ENCODE measurements around the gene NMRAL1.

Gene NMRAL1

GRCh38 chr16:4465977-4466779 is 8.2 kb downstream of the NMRAL1 start:
- no peak for DNase-seq (ENCODE audit: low spot score)

DNA sequence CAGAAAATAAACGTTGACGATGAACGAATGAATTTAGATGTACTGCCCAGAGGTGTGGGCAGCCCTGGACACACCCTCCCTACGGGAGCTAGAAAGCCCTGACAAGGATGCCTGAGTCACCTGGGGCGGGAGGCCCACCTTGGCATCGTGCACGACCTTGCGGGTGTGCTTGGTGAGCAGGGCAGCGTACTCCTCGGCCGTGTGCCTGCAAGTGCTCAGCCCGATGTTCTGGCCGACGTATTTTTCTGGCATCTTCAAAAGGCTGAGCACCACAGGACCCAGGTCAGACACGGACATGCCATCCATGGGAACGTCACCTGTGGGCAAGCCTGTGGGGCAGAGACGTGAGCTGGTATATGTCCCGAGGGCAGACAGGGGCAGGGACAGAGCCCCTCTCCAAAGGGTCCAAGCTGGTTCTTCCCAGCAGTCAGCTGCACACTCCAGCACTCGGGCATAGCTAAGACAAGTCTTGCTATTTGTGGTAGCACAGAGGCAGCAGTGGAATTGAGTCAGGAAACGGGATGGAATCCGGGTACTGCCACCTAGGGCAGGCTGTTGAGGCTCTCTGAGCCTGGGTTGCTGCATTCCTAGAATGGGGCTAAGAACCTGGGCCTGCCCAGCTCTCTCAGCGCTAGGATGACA is 10.8 kb downstream of the NMRAL1 start:
- DNase-seq (ENCODE audit: low spot score) = no peak

- DNase-seq (ENCODE audit: low spot score) = peak; percentile 79
Measured at GRCh38 chr16:4461250-4462085, 13.0 kb downstream of the NMRAL1 start.

- no peak for DNase-seq (ENCODE audit: low spot score)
Measured at GRCh38 chr16:4460936-4461249, 13.5 kb downstream of the NMRAL1 start.

GRCh38 chr16:4455951-4456350 is 18.5 kb downstream of the NMRAL1 start:
- DNase-seq (ENCODE audit: low spot score) = no peak

GRCh38 chr16:4455081-4455480 is 19.3 kb downstream of the NMRAL1 start:
- no peak for DNase-seq (ENCODE audit: low spot score)

GRCh38 chr16:4454623-4455022 is 19.8 kb downstream of the NMRAL1 start:
- DNase-seq (ENCODE audit: low spot score) = peak; percentile 74

DNA sequence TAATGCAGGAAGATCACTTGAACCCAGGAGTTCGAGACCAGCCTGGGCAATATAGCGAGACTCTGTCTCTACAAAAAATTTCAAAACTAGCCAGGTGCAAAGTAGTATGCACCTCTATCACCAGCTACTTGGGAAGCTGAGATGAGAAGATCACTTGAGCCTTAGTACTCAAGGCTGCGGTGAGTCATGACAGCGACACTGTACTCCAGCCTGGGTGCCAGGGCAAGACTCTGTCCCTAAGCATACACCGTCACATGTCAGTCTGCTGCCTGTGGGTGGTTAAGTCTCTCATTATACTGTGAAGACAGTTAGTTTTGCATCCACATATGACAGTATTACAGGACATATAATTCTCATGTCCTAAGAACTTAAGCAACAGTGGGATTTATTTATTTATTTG is 21.8 kb downstream of the NMRAL1 start:
- DNase-seq (ENCODE audit: low spot score) = no peak

- no peak for DNase-seq (ENCODE audit: low spot score)
Measured at GRCh38 chr16:4450931-4451519, 23.4 kb downstream of the NMRAL1 start.

DNA sequence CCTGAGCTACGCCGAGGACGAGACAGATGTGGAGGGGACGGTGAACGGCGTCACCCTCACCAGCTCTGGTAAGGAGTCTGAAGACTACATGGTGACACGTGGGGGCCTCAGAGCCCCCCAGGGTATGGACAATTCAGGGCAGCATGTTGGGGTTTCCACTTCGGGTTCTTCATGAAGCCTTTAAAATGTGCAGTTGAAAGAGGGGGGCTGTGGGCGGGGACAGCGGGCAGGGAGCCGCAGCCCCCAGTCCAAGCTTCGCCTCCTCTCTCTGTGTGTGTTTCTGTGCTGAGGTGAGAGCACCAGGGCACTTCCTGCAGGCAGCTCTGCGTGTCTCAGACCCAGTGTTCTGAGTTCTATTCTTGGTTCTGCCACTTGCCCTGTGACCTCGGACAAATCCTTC is 24.0 kb downstream of the NMRAL1 start:
- DNase-seq (ENCODE audit: low spot score) = no peak

GRCh38 chr16:4443986-4444385 is 30.4 kb downstream of the NMRAL1 start:
- no peak for DNase-seq (ENCODE audit: low spot score)

GRCh38 chr16:4443271-4443670 is 31.2 kb downstream of the NMRAL1 start:
- DNase-seq (ENCODE audit: low spot score) = no peak

- no peak for DNase-seq (ENCODE audit: low spot score)
Measured at GRCh38 chr16:4442371-4442770, 32.1 kb downstream of the NMRAL1 start.

DNA sequence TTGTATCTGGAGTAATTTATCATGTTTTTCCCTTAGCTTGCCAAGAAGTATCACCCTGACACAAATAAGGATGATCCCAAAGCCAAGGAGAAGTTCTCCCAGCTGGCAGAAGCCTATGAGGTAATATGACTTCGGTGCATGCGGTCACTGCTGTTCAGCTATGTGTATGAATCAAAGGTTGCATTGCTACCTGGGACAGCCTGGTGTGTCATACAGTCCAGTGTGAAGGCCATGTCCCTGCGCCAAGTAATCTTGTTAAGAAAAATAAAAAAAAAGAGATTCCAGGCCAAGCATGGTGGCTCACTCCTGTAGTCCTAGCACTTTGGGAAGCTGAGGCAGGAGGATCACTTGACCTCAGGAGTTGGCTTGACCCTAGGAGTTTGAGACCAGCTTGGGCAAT is 37.1 kb downstream of the NMRAL1 start:
- DNase-seq (ENCODE audit: low spot score) = no peak

GRCh38 chr16:4435337-4436067 is 38.9 kb downstream of the NMRAL1 start:
- DNase-seq (ENCODE audit: low spot score) = no peak

DNA sequence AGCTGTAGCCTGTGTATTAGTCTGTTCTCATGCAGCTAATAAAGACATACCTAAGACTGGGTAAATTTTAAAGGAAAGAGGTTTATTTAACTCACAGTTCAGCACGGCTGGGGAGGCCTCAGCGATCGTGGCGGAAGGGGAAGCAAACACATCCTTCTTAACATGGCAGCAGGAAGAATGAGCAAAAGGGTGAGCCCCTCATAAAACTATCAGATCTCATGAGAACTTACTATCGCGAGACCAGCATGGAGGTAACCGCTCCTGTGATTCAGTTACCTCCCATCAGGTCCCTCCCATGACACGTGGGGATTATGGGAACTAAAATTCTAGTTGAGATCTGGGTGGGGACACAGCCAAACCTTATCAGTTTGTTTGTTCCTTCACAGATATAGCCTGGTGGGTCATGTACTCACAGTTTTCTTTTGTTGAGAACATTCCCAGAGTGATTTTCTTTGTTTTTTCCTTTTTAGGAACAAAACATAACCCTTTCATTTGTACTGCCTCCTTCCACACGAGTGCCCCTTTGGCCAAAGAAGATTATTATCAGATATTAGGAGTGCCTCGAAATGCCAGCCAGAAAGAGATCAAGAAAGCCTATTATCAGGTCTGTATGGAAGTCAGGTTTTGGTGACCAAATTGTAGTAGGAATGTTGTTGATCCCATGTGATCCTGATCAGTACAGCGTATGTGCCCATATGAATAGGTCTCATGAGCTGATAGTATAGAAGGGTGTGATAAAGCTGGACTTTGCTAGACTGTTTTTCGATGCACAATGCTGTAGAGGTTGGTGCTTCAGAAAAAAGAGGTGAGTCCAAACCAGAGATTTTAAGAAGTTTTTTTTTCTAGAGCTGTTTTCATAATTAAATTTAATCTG is 40.3 kb downstream of the NMRAL1 start:
- no peak for DNase-seq (ENCODE audit: low spot score)

DNA sequence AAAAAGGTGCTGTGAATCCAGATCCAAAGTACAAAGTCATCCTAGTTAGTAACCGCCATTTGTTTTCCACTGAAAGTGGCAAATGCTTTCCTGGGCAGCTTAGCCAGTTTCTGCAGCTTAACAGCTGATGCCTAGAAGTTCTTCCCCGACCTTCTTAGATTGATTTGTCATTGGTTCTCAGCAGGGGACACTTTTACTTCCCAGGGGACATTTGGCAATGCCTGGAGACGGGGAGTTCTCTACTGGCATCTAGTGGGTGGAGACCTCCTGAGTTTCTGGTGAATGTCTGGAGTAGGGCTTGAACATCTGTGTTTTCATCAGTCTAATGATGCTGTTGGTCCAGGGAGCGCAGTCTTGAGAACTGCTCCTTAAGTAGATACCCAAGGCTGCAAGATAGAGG is 41.2 kb downstream of the NMRAL1 start:
- no peak for DNase-seq (ENCODE audit: low spot score)

- no peak for DNase-seq (ENCODE audit: low spot score)
Measured at GRCh38 chr16:4431023-4431422, 43.4 kb downstream of the NMRAL1 start.

- no peak for DNase-seq (ENCODE audit: low spot score)
Measured at GRCh38 chr16:4428500-4428899, 45.9 kb downstream of the NMRAL1 start.

DNA sequence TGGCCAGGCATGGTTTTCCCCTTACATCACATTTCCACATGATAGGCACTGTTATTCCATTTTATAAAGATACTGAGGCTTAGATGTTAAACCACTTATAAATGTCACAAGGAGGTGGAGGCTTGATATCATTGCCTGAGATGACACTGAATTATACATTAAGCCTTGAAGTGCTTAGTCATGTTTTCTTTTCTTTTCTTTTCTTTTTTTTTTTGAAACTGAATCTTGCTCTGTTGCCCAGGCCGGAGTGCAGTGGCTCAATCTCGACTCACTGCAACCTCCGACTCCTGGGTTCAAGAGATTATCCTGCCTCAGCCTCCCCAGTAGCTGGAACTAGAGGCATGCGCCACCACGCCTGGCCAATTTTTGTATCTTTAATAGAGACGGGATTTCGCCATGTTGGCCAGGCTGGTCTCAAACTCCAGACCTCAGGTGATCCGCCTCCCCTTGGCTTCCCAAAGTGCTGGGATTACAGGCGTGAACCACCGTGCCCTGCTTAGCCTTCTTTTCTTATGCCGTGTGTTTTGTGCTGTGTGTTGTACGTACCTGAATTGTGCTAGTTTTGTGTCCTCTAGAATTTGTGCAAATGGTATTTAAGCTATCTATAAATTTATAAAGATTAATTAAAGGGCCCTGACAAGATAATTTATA is 47.6 kb downstream of the NMRAL1 start:
- no peak for DNase-seq (ENCODE audit: low spot score)

All from iPS-NIHi11 (cell line).